K562 (cell line): ENCODE measurements around the gene TPCN1. TPM values are rescaled to one million over a fixed set of nuclear protein-coding genes. Genes with fewer than 3 reads are reported as not detected.

Experiments
- ATAC-seq: fragments of 200-7000 bp; cut with Tn5 transposase; 3 replicates; pipeline ENCODE4 v1.9.1; 2020; ENCODE audit warnings: moderate library complexity
- BruUV-seq: library from RNA; stranded (reverse); fragments of 400-500 nt; replicated peaks from 2 replicates; lab custom pipeline; 2021; lab: Mats Ljungman, UMichigan
- CTCF ChIA-PET: fragments of 300-600 bp; formaldehyde crosslinking; extraction: SDS; loops from one replicate; lab custom pipeline; 2021; ENCODE audit warnings: low intra/inter-chr PET ratio; lab: Yijun Ruan, JAX
- POLR2A ChIA-PET: fragments of 300-600, 350-650 bp; sonication (Branson Sonifier 250); formaldehyde crosslinking; extraction: SDS; loops from one replicate; lab custom pipeline; 2021; ENCODE audit warnings: antibody characterized with exemption, inconsistent platforms; lab: Yijun Ruan, JAX
- DNase-seq, 4 experiments: peaks; one replicate each; pipeline versions ENCODE4 v3.0.0 to v3.0.0-alpha.2; 2011 to 2018; ENCODE audit warnings: low spot score in 3 of 4, mixed read lengths in 3 of 4; ENCODE audit errors: extremely low read depth in 1 of 4
- FAIRE-seq: peaks from 2 replicates; lab custom pipeline; 2011; peaks lifted over from hg19 to GRCh38; lab: Jason Lieb, UNC
- H2AFZ ChIP-seq: 2 replicates; pipeline ENCODE4 v1.6.0; 2011; ENCODE audit warnings: low read depth, low read length, control low read depth, inconsistent platforms
- H3K27ac ChIP-seq: fragments of 200-600 bp; 3 replicates; pipeline ENCODE4 v1.8.0; 2011; ENCODE audit warnings: low read depth, mild to moderate bottlenecking, control low read depth, inconsistent platforms, low read length, moderate library complexity, mixed read lengths; ENCODE audit errors: extremely low read depth
- H3K27me3 ChIP-seq, 2 experiments: fragments of 300-600 bp in 1 of 2; 2 replicates in 1 of 2; 3 replicates in 1 of 2; pipeline versions ENCODE4 v1.6.0 to v1.8.0; 2011; ENCODE audit warnings: inconsistent platforms in 2 of 2, low read length in 2 of 2, mild to moderate bottlenecking in 1 of 2, mixed read lengths in 1 of 2, moderate library complexity in 1 of 2; ENCODE audit not compliant: control insufficient read depth in 2 of 2, insufficient read depth in 2 of 2
- H3K36me3 ChIP-seq: fragments of 300-600 bp; 3 replicates; pipeline ENCODE4 v1.8.0; 2011; ENCODE audit warnings: mild to moderate bottlenecking, low read length, inconsistent platforms; ENCODE audit not compliant: control insufficient read depth, insufficient read depth
- H3K4me1 ChIP-seq, 2 experiments: fragments of 200-600 bp in 1 of 2; replicated peaks in 1 of 2; 2 replicates in 1 of 2; 3 replicates in 1 of 2; pipeline versions ENCODE4 v1.5.1 to v1.8.0; 2011; ENCODE audit warnings: inconsistent platforms in 2 of 2, low read length in 2 of 2, mild to moderate bottlenecking in 1 of 2, mixed read lengths in 1 of 2, moderate library complexity in 1 of 2; ENCODE audit not compliant: control insufficient read depth in 2 of 2, insufficient read depth in 2 of 2
- H3K4me2 ChIP-seq: 2 replicates; pipeline ENCODE4 v1.6.1; 2011; ENCODE audit warnings: low read length, control low read depth, inconsistent platforms, mixed read lengths; ENCODE audit not compliant: insufficient read depth
- H3K4me3 ChIP-seq: fragments of 200-600 bp; sonication (generic), shearing (Covaris generic); 2 replicates; pipeline ENCODE4 v1.5.1; 2016; ENCODE audit warnings: control low read depth, inconsistent platforms
- H3K79me2 ChIP-seq: fragments of 200-600 bp; 3 replicates; pipeline ENCODE4 v1.8.0; 2011; ENCODE audit warnings: low read length, inconsistent platforms; ENCODE audit not compliant: control insufficient read depth, insufficient read depth
- H3K9ac ChIP-seq, 2 experiments: 2 replicates each; pipeline versions ENCODE4 v1.6.0 to v1.6.1; 2011; ENCODE audit warnings: low read depth in 2 of 2, low read length in 2 of 2, control low read depth in 1 of 2, inconsistent platforms in 1 of 2, mild to moderate bottlenecking in 1 of 2, mixed read lengths in 1 of 2; ENCODE audit not compliant: insufficient read depth in 1 of 2
- H3K9me1 ChIP-seq: one replicate; pipeline ENCODE4 v1.6.0; 2011; ENCODE audit warnings: inconsistent platforms, mild to moderate bottlenecking, low read length, moderate library complexity; ENCODE audit not compliant: control insufficient read depth, insufficient read depth
- H3K9me3 ChIP-seq: replicated peaks from 2 replicates; pipeline ENCODE4 v1.5.1; 2011; ENCODE audit warnings: low read depth, low read length, inconsistent platforms; ENCODE audit not compliant: control insufficient read depth, insufficient read depth
- H4K20me1 ChIP-seq: replicated peaks from 2 replicates; pipeline ENCODE4 v1.6.1; 2011; ENCODE audit warnings: low read length, inconsistent platforms, mixed read lengths; ENCODE audit not compliant: control insufficient read depth, insufficient read depth
- CCAR2 ChIP-seq: fragments of 200-400 bp; formaldehyde crosslinking; IDR thresholded peaks from 2 replicates; pipeline ENCODE4 v1.6.1; 2017; ENCODE audit warnings: mild to moderate bottlenecking, low read depth, low read length
- ETV1 ChIP-seq: fragments of 450-650 bp; conservative IDR thresholded peaks from 2 replicates; pipeline ENCODE4 v1.6.1; 2016; ENCODE audit warnings: missing genetic modification characterization, control low read depth, low read depth, missing compliant biosample characterization
- GTF2F1 ChIP-seq: IDR thresholded peaks from 2 replicates; pipeline ENCODE4 v1.6.1; 2011; ENCODE audit warnings: low read depth, low read length, improper control_type of control experiment
- NR4A1 ChIP-seq, 2 experiments: fragments of 250-450 bp in 1 of 2; fragments of 450-650 bp in 1 of 2; sonication (Bioruptor Pico) in 1 of 2; IDR thresholded peaks; 2 replicates each; pipeline versions ENCODE4 v1.4.0 to v1.6.1; 2016 to 2020; ENCODE audit warnings: mild to moderate bottlenecking in 2 of 2, missing compliant biosample characterization in 1 of 2, missing genetic modification characterization in 1 of 2, moderate library complexity in 1 of 2
- SREBF2 ChIP-seq: sonication (generic); formaldehyde crosslinking; IDR thresholded peaks from 2 replicates; pipeline ENCODE4 v1.4.0; 2020; ENCODE audit warnings: mild to moderate bottlenecking, missing genetic modification reagents
- U2AF2 ChIP-seq: fragments of 200-400 bp; formaldehyde crosslinking; optimal IDR thresholded peaks from 2 replicates; pipeline ENCODE3; 2017; ENCODE audit warnings: low read depth, mild to moderate bottlenecking, low read length
- ZBTB17 ChIP-seq: fragments of 450-650 bp; formaldehyde crosslinking; IDR thresholded peaks from 2 replicates; pipeline ENCODE4 v1.4.0; 2020; ENCODE audit warnings: mild to moderate bottlenecking
- ZNF12 ChIP-seq: sonication (generic); formaldehyde crosslinking; IDR thresholded peaks from 2 replicates; pipeline ENCODE4 v1.4.0; 2020; ENCODE audit warnings: mild to moderate bottlenecking, missing genetic modification reagents
- ZNF76 ChIP-seq: fragments of 250-450 bp; sonication (Bioruptor Pico); IDR thresholded peaks from 2 replicates; pipeline ENCODE4 v1.4.0; 2020; ENCODE audit warnings: mild to moderate bottlenecking, moderate library complexity, borderline replicate concordance
- WGBS: fragments of 100-300 bp; shearing (Covaris generic); methylation state at CpG from one replicate; pipeline ENCODE4 v1.1.6; 2016; ENCODE audit warnings: low coverage, mixed read lengths; ENCODE audit not compliant: insufficient coverage; ENCODE audit errors: missing lambda C conversion rate; 5-methylcytosine and 5-hydroxymethylcytosine counted together
- in situ Hi-C: fragments of 300-500 bp; cut with MboI; formaldehyde crosslinking; loops from 4 replicates; pipeline ENCODE4 v1.15.0; 2018; ENCODE audit warnings: inconsistent platforms, mixed read lengths
- intact Hi-C: fragments of 100-400 bp; cut with micrococcal nuclease; formaldehyde crosslinking; loops from 2 replicates; pipeline ENCODE4 v1.14.2; 2022
- polyA plus RNA-seq, 8 experiments: library from polyadenylated mRNA; depleted of rRNA in 4 of 8; stranded (reverse) in 5 of 8; unstranded in 3 of 8; fragments of >200 nt; fragmentation: Nextera tagmentation in 2 of 8; fragmentation: Illumina TruSeq in 1 of 8; extraction: Ambion mirVana in 2 of 8; extraction: Trizol in 1 of 8; gene quantifications; 2 replicates each; pipeline versions ENCODE4 v1.2.1 to v1.2.3, GENCODE V29; 2011 to 2014; ENCODE audit warnings: inconsistent platforms in 1 of 8, missing spikeins in 1 of 8
- total RNA-seq, 7 experiments: library from RNA; depleted of rRNA in 6 of 7; stranded (reverse); fragments of >200 nt in 6 of 7; fragmentation: Illumina TruSeq in 2 of 7; extraction: Trizol in 2 of 7; gene quantifications; 2 replicates each; pipeline versions ENCODE4 v1.2.1 to v1.2.3, GENCODE V29; 2011 to 2021; ENCODE audit warnings: low replicate concordance in 1 of 7
- TF ChIP-seq, protein P1 (sequence below): sonication (generic); formaldehyde crosslinking; IDR thresholded peaks from 2 replicates; pipeline ENCODE4 v1.8.0; 2022; ENCODE audit warnings: missing genetic modification reagents, mild to moderate bottlenecking, borderline replicate concordance
- TF ChIP-seq, protein P2 (sequence below): sonication (generic); formaldehyde crosslinking; IDR thresholded peaks from 2 replicates; pipeline ENCODE4 v1.8.0; 2022; ENCODE audit warnings: missing genetic modification reagents, mild to moderate bottlenecking, moderate library complexity, borderline replicate concordance
- TF ChIP-seq, protein P3 (sequence below): fragments of 250-450 bp; sonication (Bioruptor Pico); IDR thresholded peaks from 2 replicates; pipeline ENCODE4 v1.5.0; 2021
- TF ChIP-seq, protein P4 (sequence below), 3 experiments: fragments of 200-800 bp in 1 of 3; fragments of 250-450 bp in 1 of 3; fragments of 450-650 bp in 1 of 3; sonication (Bioruptor Pico) in 1 of 3; sonication (Bioruptor generic) in 1 of 3; formaldehyde crosslinking in 1 of 3; IDR thresholded peaks; 2 replicates each; pipeline versions ENCODE4 v1.6.1 to v1.8.0; 2016 to 2022; ENCODE audit warnings: mild to moderate bottlenecking in 2 of 3, missing genetic modification characterization in 2 of 3, missing compliant biosample characterization in 1 of 3, moderate library complexity in 1 of 3

Gene TPCN1
- total and polyA plus RNA-seq, 9 of the 15 experiments (the other 6 are each of a cell fraction or from before 2014, with no cell fraction given): 0.80 to 23.8 (median 7.4) TPM

DNA sequence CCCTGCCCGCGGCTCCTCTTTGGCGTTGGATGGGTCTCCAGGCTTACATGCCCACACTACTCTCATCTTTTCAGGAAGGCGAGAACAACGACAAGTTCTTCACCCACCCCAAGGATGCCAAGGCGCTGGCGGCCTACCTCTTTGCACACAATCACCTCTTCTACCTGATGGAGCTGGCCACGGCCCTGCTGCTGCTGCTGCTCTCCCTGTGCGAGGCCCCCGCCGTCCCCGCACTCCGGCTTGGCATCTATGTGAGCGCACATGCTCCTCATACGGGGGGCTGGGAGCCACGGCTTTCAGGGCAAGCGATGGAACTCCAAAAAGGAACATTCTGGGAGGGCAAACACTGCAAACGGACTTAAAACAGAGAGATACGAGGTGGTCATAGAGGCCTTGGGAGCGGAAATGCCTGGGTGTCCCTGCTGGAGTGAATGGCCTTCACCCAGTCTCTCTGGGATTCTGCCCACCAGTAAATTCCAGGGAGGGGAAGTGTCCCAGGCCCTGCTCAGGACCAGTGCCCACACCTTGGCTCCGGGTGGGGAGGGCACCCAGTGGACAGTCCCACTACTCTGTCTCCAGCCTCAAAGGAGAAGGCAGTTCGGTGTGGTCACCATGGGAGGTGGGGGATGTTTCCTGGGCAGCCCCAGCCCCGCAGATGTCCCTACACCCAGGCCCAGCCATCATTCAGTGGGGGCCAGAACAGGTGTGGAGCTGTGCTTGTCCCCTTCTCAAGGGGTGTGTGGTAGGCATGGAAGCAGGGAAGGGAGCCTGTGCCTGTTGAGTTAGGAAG is 45.0 kb downstream of the TPCN1 start:
- no peaks in the 10 kb centered on the region for H3K9me3 ChIP-seq
- H3K27ac ChIP-seq: no peak overlapping the region
- H3K9ac ChIP-seq: no peak overlapping the region
- TF ChIP-seq ZBTB17 (CRISPR knock-in tag): no peak
- no peak for TF ChIP-seq NR4A1 (CRISPR knock-in tag; IDR thresholded peaks at IDR 0.05)
- no peak for TF ChIP-seq NR4A1 (tag; IDR thresholded peaks at IDR 0.05)
- no peak for TF ChIP-seq GTF2F1
- TF ChIP-seq, protein P1, sequence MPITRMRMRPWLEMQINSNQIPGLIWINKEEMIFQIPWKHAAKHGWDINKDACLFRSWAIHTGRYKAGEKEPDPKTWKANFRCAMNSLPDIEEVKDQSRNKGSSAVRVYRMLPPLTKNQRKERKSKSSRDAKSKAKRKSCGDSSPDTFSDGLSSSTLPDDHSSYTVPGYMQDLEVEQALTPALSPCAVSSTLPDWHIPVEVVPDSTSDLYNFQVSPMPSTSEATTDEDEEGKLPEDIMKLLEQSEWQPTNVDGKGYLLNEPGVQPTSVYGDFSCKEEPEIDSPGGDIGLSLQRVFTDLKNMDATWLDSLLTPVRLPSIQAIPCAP (CRISPR knock-in tag): no peak
- no peak for TF ChIP-seq U2AF2
- TF ChIP-seq, protein P2, sequence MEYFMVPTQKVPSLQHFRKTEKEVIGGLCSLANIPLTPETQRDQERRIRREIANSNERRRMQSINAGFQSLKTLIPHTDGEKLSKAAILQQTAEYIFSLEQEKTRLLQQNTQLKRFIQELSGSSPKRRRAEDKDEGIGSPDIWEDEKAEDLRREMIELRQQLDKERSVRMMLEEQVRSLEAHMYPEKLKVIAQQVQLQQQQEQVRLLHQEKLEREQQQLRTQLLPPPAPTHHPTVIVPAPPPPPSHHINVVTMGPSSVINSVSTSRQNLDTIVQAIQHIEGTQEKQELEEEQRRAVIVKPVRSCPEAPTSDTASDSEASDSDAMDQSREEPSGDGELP (CRISPR knock-in tag): no peak
- TF ChIP-seq SREBF2 (CRISPR knock-in tag): no peak
- TF ChIP-seq ZNF12 (CRISPR knock-in tag): no peak
- TF ChIP-seq ZNF76 (CRISPR knock-in tag): no peak
- no peak for TF ChIP-seq ETV1 (tag)
- TF ChIP-seq, protein P3, sequence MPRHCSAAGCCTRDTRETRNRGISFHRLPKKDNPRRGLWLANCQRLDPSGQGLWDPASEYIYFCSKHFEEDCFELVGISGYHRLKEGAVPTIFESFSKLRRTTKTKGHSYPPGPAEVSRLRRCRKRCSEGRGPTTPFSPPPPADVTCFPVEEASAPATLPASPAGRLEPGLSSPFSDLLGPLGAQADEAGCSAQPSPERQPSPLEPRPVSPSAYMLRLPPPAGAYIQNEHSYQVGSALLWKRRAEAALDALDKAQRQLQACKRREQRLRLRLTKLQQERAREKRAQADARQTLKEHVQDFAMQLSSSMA (CRISPR knock-in tag): no peak
- TF ChIP-seq, protein P4, sequence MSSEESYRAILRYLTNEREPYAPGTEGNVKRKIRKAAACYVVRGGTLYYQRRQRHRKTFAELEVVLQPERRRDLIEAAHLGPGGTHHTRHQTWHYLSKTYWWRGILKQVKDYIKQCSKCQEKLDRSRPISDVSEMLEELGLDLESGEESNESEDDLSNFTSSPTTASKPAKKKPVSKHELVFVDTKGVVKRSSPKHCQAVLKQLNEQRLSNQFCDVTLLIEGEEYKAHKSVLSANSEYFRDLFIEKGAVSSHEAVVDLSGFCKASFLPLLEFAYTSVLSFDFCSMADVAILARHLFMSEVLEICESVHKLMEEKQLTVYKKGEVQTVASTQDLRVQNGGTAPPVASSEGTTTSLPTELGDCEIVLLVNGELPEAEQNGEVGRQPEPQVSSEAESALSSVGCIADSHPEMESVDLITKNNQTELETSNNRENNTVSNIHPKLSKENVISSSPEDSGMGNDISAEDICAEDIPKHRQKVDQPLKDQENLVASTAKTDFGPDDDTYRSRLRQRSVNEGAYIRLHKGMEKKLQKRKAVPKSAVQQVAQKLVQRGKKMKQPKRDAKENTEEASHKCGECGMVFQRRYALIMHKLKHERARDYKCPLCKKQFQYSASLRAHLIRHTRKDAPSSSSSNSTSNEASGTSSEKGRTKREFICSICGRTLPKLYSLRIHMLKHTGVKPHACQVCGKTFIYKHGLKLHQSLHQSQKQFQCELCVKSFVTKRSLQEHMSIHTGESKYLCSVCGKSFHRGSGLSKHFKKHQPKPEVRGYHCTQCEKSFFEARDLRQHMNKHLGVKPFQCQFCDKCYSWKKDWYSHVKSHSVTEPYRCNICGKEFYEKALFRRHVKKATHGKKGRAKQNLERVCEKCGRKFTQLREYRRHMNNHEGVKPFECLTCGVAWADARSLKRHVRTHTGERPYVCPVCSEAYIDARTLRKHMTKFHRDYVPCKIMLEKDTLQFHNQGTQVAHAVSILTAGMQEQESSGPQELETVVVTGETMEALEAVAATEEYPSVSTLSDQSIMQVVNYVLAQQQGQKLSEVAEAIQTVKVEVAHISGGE (CRISPR knock-in tag; IDR thresholded peaks at IDR 0.05): no peak
- TF ChIP-seq CCAR2: no peak
- H3K4me1 ChIP-seq: peaks cover 2 to 7% of the 10 kb centered on the region in 2 experiments
- no peaks in the 10 kb centered on the region for H3K79me2 ChIP-seq
- FAIRE-seq: no peak
- CTCF ChIA-PET: no interaction called here
- H4K20me1 ChIP-seq: no peaks in the 10 kb centered on the region
- DNase-seq: no peak
- no TSS peak for BruUV-seq
- H2AFZ ChIP-seq: no peak overlapping the region
- POLR2A ChIA-PET: no interaction called here
- 79% methylated on average over 18 of the region's 23 CpGs for WGBS
- H3K36me3 ChIP-seq: peaks cover 44% of the 10 kb centered on the region; the same call in 2 of the 3 replicates
- in situ Hi-C loops (no loop called here), intact Hi-C loops (no loop called here)
- H3K4me3 ChIP-seq: no peak overlapping the region
- H3K9me1 ChIP-seq: no peaks in the 10 kb centered on the region
- H3K27me3 ChIP-seq: no peaks in the 10 kb centered on the region
- ATAC-seq: no peak
- no peak overlapping the region for H3K4me2 ChIP-seq
